ENCODE data around the gene ARID1A. TPM values are rescaled to one million over a fixed set of nuclear protein-coding genes. Genes with fewer than 3 reads are reported as not detected.

Gene ARID1A
- total and polyA plus RNA-seq, 9 of the 15 experiments (the other 6 are each of a cell fraction or from before 2014, with no cell fraction given) = 8.3 to 88.3 (median 22.5) TPM

- TF ChIP-seq ZNF318 (IDR thresholded peaks at IDR 0.05; ENCODE audit: borderline replicate concordance in 1 of 2, low read depth in 1 of 2) = no peak
- TF ChIP-seq ZNF277 (CRISPR knock-in tag; IDR thresholded peaks at IDR 0.05; ENCODE audit: borderline replicate concordance) = no peak
- no peak for TF ChIP-seq MNT (conservative IDR thresholded peaks at IDR 0.05)
- no peak for TF ChIP-seq PPARD (CRISPR knock-in tag; IDR thresholded peaks at IDR 0.05)
- TF ChIP-seq MTA3 (IDR thresholded peaks at IDR 0.05; ENCODE audit: borderline replicate concordance) = 0 out of 2 replicates have a peak, but pooled peaks have one; percentile 60
- TF ChIP-seq MEF2D (tag; conservative IDR thresholded peaks at IDR 0.05; ENCODE audit: low read depth) = no peak
- no peak for TF ChIP-seq ZNF57 (CRISPR knock-in tag; IDR thresholded peaks at IDR 0.05)
- TF ChIP-seq NEUROD1 (IDR thresholded peaks at IDR 0.05; ENCODE audit: borderline replicate concordance, low read depth, low read length, partially characterized antibody) = no peak
- no peak for TF ChIP-seq ZKSCAN1 (IDR thresholded peaks at IDR 0.05; ENCODE audit: low read depth, low read length)
- TF ChIP-seq IRF2 (CRISPR knock-in tag; IDR thresholded peaks at IDR 0.05) = no peak
- TF ChIP-seq ZNF780A (CRISPR knock-in tag; IDR thresholded peaks at IDR 0.05) = no peak
- TF ChIP-seq WHSC1 (IDR thresholded peaks at IDR 0.05; ENCODE audit: low read length) = no peak
These were observed 1.0 kb downstream of the ARID1A start (continued) for GRCh38 chr1:26696654-26697430.

Data from K562 (cell line).